Gastrocnemius medialis (tissue), 4 donors: Measurements from ENCODE around the gene ZNF207. TPM values are rescaled to one million over a fixed set of nuclear protein-coding genes. Genes with fewer than 3 reads are reported as not detected.
"Not testable (repeated sequence)": the region's sequence is repeated elsewhere in the genome, so short reads cannot be mapped to it uniquely, and the experiment has no call there.

ENCODE experiments used
- ATAC-seq, 2 donors: fragments of 150-250 bp; one replicate each; pipeline ENCODE4 v1.9.1; 2016
- DNase-seq, 2 donors: peaks; one replicate each; pipeline ENCODE4 v3.0.0-alpha.2; 2019
- H3K27ac ChIP-seq, 4 donors: fragments of 200-600 bp; sonication (generic); 1 replicate in 1 of 4; 2 replicates in 3 of 4; pipeline ENCODE4 v1.5.1; 2016 to 2018; ENCODE audit warnings: mild to moderate bottlenecking in 2 of 4, moderate library complexity in 1 of 4
- H3K27me3 ChIP-seq, 3 donors: fragments of 200-600 bp; sonication (generic) in 2 of 3; 1 replicate in 1 of 3; 2 replicates in 2 of 3; pipeline versions ENCODE4 v1.5.1 to v1.6.0; 2016 to 2019; ENCODE audit warnings: mild to moderate bottlenecking in 1 of 3, moderate library complexity in 1 of 3
- H3K36me3 ChIP-seq, 2 donors: fragments of 200-600 bp; sonication (generic) in 1 of 2; one replicate each; pipeline ENCODE4 v1.5.1; 2017 to 2018
- H3K4me1 ChIP-seq, 2 donors: fragments of 200-600 bp; sonication (generic) in 1 of 2; one replicate each; pipeline ENCODE4 v1.5.1; 2016 to 2017; ENCODE audit warnings: mild to moderate bottlenecking in 2 of 2
- H3K4me3 ChIP-seq, 4 donors: fragments of 200-600 bp; sonication (generic) in 3 of 4; 1 replicate in 1 of 4; 2 replicates in 3 of 4; pipeline ENCODE4 v1.5.1; 2016 to 2019; ENCODE audit warnings: mild to moderate bottlenecking in 2 of 4
- H3K9me3 ChIP-seq, 3 donors: fragments of 200-600 bp; sonication (generic) in 2 of 3; 1 replicate in 1 of 3; 2 replicates in 2 of 3; pipeline ENCODE4 v1.5.1; 2016 to 2019
- CTCF ChIP-seq, 5 experiments: fragments of 450-650 bp in 3 of 5; fragments of 200-600 bp in 2 of 5; sonication (generic) in 2 of 5; IDR thresholded peaks in 4 of 5; conservative IDR thresholded peaks in 1 of 5; 1 replicate in 4 of 5; 2 replicates in 1 of 5; pipeline ENCODE4 v1.5.1; 2016 to 2019; ENCODE audit warnings: antibody characterized with exemption in 5 of 5, mild to moderate bottlenecking in 3 of 5, moderate library complexity in 3 of 5
- POLR2A ChIP-seq, 2 donors: fragments of 450-650 bp; IDR thresholded peaks; one replicate each; pipeline ENCODE4 v1.6.1; 2017; ENCODE audit warnings: antibody characterized with exemption in 2 of 2, mild to moderate bottlenecking in 2 of 2, moderate library complexity in 2 of 2
- in situ Hi-C, 4 donors: fragments of 200-750 bp; cut with MboI; loops; one replicate each; pipeline versions ENCODE4 v1.15.0 to v1.8.0; 2017; ENCODE audit warnings: low sequenced_read_pairs in 4 of 4
- intact Hi-C: fragments of 100-400 bp; cut with DNase I; formaldehyde crosslinking; loops from one replicate; pipeline ENCODE4 v1.15.1; 2023; ENCODE audit warnings: low total_unique reads
- total RNA-seq, 4 donors: library from RNA; depleted of rRNA; stranded (reverse); fragments of >200 nt; gene quantifications; one replicate each; pipeline versions ENCODE4 v1.1.0 to v1.2.3, GENCODE V29; 2016

Gene ZNF207
- total RNA-seq, 4 donors from 2014 or later = 51.4 to 126 (median 82.4) TPM

GRCh38 chr17:32393904-32394303, 43.9 kb downstream of the ZNF207 start:
- no peaks in the 10 kb centered on the region for H3K9me3 ChIP-seq
- intact Hi-C loops = no loop called here
- H3K36me3 ChIP-seq = peaks cover 0 to 6% of the 10 kb centered on the region in 2 donors
- DNase-seq (no peak), ATAC-seq (no peak)
- no peak overlapping the region for H3K4me3 ChIP-seq
- H3K4me1 ChIP-seq = no peaks in the 10 kb centered on the region
- TF ChIP-seq POLR2A (IDR thresholded peaks at IDR 0.05) (no peak), CTCF (IDR thresholded peaks at IDR 0.05 in 4 of 5, conservative IDR thresholded peaks at IDR 0.05 in 1 of 5) (no peak)
- in situ Hi-C loops = no loop called here
- H3K27me3 ChIP-seq = no peaks in the 10 kb centered on the region
- no peak overlapping the region for H3K27ac ChIP-seq

- no peak overlapping the region for H3K4me3 ChIP-seq
- H3K9me3 ChIP-seq = no peaks in the 10 kb centered on the region
- ATAC-seq (no peak), DNase-seq (no peak)
- intact Hi-C loops = no loop called here
- no peaks in the 10 kb centered on the region for H3K27me3 ChIP-seq
- no peak for TF ChIP-seq CTCF (IDR thresholded peaks at IDR 0.05 in 4 of 5, conservative IDR thresholded peaks at IDR 0.05 in 1 of 5)
- TF ChIP-seq POLR2A (IDR thresholded peaks at IDR 0.05) = no peak
- in situ Hi-C loops = no loop called here
- H3K4me1 ChIP-seq = no peaks in the 10 kb centered on the region
- H3K36me3 ChIP-seq = no peaks in the 10 kb centered on the region
- no peak overlapping the region for H3K27ac ChIP-seq
Observed at GRCh38 chr17:32396343-32396742, 46.4 kb downstream of the ZNF207 start.

- Histone ChIP-seq H3K4me3 (no peak overlapping the region), H3K27me3 (no peaks in the 10 kb centered on the region), H3K27ac (no peak overlapping the region), H3K9me3 (no peaks in the 10 kb centered on the region), H3K4me1 (no peaks in the 10 kb centered on the region), H3K36me3 (no peaks in the 10 kb centered on the region)
- no peak for TF ChIP-seq POLR2A (IDR thresholded peaks at IDR 0.05)
- no peak for TF ChIP-seq CTCF (IDR thresholded peaks at IDR 0.05 in 4 of 5, conservative IDR thresholded peaks at IDR 0.05 in 1 of 5)
- DNase-seq = no peak
- intact Hi-C loops (no loop called here), in situ Hi-C loops (no loop called here)
- ATAC-seq = no peak
Observed at GRCh38 chr17:32398946-32399345, 49.0 kb downstream of the ZNF207 start.

- H3K4me1 ChIP-seq, H3K4me3 ChIP-seq, in situ Hi-C loops, DNase-seq, intact Hi-C loops, H3K27me3 ChIP-seq, ATAC-seq, H3K27ac ChIP-seq, H3K9me3 ChIP-seq: not testable (repeated sequence)
- peaks cover 0 to 30% of the 10 kb centered on the region in 2 donors for H3K36me3 ChIP-seq
Observed at GRCh38 chr17:32410085-32410484, 60.1 kb downstream of the ZNF207 start.

GRCh38 chr17:32426894-32427293, 76.9 kb downstream of the ZNF207 start:
- H3K4me3 ChIP-seq = no peak overlapping the region
- ATAC-seq (no peak), DNase-seq (no peak)
- no peaks in the 10 kb centered on the region for H3K9me3 ChIP-seq
- in situ Hi-C loops (no loop called here), intact Hi-C loops (no loop called here)
- peaks cover 0 to 19% of the 10 kb centered on the region in 2 donors for H3K36me3 ChIP-seq
- H3K4me1 ChIP-seq = no peaks in the 10 kb centered on the region
- TF ChIP-seq POLR2A (IDR thresholded peaks at IDR 0.05) (no peak), CTCF (IDR thresholded peaks at IDR 0.05 in 4 of 5, conservative IDR thresholded peaks at IDR 0.05 in 1 of 5) (no peak)
- no peak overlapping the region for H3K27ac ChIP-seq
- H3K27me3 ChIP-seq = no peaks in the 10 kb centered on the region
